GM12801 (cell line): Measurements from ENCODE around the gene CTBP2.

Experiments
- TF ChIP-seq, protein P1 (sequence below): IDR thresholded peaks from one replicate; pipeline ENCODE4 v1.5.1; 2011; ENCODE audit warnings: control low read depth; ENCODE audit not compliant: insufficient read length; ENCODE audit errors: extremely low read depth

Gene CTBP2

DNA sequence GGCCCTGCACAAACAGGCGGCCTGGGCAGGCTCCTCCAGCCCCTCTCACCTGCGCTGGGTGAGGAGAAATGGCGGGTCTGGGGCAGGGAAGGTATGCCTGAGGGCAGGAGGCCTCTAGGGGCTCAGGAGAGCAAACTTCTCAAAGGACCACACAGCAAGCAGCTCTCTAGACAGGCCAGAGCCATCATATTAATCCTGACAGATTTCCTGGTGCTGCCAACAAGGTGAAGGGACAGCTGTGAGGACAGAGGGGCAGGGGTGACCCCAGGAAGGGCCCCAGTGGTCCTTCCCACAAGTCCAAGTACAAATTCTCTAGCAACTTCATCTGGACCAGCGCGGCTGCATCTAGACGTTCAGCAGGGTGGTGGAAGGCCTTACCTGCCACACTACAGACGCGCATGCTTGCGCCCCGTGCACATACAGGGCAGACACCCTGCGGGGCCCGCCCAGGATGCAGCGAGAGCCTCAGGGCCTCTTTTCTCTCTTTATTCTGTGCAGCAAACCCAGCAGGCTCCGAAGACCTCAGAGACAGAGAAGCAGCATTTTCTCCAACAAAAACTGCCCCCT lies 156.4 kb downstream of the CTBP2 start:
- TF ChIP-seq, protein P1, sequence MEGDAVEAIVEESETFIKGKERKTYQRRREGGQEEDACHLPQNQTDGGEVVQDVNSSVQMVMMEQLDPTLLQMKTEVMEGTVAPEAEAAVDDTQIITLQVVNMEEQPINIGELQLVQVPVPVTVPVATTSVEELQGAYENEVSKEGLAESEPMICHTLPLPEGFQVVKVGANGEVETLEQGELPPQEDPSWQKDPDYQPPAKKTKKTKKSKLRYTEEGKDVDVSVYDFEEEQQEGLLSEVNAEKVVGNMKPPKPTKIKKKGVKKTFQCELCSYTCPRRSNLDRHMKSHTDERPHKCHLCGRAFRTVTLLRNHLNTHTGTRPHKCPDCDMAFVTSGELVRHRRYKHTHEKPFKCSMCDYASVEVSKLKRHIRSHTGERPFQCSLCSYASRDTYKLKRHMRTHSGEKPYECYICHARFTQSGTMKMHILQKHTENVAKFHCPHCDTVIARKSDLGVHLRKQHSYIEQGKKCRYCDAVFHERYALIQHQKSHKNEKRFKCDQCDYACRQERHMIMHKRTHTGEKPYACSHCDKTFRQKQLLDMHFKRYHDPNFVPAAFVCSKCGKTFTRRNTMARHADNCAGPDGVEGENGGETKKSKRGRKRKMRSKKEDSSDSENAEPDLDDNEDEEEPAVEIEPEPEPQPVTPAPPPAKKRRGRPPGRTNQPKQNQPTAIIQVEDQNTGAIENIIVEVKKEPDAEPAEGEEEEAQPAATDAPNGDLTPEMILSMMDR = no peak

DNA sequence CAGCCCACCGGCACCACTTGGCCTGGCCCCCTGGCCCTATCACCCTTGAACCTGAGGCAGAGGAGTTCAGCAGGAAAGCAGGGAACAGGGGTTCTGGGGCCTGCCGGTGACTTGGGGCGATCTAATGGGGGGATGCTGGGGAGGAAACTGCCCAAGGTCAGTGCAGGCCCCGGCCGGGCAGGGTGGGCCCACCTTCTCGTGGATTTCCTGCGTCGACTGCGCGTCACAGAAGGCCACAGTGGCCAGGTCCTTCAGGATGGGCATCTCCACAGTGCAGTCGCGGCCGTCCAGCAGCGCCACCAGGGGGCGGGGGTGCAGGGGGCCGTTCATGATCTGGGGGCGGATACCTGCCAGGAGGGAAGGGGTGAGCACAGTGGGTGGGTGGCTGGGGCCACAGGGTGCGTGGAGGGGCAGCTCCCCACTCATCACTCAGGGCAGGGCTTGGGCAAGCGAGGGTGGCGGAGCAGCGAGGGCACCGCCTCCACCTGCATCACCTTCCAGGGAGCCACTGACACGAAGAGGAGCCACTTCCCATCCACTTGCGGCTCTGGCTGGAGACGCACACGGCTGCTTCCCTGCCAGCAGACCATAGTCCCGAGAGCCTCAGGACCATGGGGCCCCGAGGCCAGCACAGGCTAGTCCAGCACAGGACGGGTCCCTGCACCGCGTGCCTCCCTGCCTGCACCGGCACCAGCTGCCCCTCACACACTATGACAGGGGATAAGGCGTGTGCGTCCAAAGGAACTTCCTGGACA lies 157.0 kb downstream of the CTBP2 start:
- TF ChIP-seq, protein P1 = no peak

DNA sequence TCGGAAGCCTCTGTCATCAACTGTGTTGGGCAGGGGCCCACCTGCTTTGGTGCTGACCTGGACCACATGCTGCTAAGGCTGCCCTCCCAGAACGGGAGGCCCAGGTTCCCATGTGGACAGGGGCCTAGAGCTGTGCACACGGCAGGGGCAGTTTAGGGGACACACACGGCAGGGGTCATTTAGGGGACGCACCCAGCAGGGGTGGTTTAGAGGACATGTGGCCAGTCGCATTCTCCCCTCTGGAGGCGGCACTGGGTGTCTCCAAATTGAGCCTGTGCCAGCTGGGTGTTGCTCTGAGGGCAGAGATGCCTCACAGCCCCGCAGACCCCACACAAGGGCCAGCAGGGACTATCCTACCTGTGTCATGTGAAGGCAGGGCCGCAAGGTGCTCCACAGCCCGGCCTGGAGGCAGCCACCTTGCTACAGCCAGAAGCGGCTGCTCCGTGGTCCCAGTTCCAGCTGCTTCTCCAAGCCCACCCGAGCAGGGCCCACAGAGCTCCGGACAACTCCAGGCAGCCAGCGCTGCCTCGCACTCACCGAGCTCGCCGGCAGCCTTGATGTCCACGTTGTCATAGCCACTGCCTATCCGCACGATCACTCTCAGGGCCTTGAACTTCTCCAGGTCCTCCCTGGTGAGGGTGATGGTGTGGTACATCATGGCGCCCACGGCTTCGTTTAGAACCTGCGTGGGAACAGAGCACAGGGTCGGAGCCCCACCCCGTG lies 157.8 kb downstream of the CTBP2 start:
- TF ChIP-seq, protein P1 = no peak

DNA sequence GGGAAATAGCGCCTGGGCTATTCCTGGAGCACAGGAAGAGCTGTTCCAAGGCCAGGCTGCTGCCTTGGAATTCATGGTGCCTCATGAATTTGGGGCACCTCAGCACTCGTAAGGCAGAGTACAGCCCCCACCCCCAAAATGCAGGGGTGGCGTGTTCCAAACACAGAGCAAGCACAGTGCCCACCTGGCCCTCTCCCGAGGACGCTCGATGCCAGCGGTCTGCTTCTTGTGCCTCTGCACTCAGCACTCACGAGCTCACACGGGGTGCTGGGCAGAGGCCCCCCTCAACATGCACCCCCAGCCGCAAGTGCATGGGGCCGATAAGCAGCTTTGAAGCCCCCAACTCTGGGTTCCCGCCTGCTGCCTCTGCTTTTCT lies 158.3 kb downstream of the CTBP2 start:
- TF ChIP-seq, protein P1 = no peak

DNA sequence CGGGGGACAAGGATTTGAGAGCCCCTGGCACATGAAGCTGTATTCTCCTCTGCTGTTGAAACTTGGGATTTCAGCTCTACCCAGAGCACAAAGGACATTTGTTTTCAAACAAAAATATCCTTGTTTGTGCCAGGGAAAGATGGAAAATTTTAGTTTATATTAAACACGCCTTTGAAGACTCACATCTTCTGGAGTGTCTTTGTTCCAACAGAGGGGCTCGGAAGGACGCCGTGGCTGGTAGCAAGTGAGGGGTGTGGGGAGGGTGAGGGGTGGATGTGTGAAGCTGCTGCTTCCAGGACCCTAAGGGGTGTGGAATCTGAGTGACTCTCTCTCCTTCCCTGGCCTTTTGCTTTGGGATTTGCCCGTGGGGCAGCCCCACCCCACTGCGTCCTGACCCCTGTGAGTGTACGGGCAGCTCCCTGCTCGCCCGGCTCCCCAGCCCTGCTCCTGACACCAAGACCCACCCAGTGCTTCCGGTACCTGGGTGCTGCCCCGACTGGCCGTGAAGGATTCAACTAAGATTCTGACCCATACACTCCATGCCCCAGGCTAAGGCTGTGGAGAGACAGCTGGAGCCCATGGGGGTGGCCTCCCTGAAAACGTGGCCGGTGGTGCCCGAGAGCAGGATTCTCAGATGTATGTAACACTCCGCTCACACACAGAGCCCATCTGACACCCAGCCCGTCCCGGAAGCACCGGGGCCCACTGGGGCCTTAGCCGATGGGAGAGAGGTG lies 158.9 kb downstream of the CTBP2 start:
- TF ChIP-seq, protein P1 = no peak

DNA sequence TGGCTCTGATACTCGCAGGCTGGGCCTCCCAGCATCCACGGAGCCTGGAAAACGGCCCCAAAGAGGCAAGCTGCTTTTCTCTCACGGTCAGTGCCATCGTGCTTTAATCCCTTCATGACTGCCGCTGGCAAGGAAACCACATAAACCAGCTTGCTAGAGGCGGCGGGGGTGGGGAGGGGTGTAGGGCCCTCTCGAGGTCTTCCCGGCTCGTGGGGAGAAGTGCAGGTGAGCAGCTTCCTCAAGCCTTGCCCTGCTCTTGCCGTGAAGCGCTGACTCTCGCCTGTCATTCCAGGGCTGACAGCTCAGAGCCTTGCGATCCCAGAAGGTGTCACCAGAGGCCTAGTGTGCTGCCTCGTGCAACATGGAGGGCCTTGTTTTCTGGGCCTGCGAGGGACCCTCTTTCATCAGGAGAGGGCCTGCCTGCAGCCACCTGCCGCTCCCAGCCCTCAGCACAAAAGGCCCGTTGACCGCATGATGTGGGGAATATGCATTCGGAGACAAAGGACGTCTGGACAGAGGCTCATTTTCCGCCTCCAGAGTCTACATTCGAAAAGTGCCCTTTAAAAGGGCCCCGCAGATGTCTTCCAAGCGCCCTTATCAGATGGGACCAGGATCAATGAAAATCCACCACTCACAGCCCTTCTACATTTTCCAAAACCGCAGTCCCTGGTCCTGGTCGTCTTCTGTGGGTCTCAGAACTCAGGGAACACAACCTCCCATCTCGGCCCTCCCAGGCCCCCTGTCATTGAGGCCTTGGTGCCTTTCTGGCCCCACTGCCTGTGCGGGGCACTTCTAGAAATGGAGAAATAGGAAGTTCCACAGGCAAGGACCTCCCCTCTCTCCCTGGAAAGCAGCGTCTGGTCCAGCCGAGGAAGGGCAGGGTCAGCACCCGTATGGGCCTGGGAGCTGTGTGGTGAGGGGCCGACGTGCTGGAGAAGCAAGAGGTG lies 159.7 kb downstream of the CTBP2 start:
- TF ChIP-seq, protein P1 = no peak
